ENCODE data around the gene DMP1. TPM values are rescaled to one million over a fixed set of nuclear protein-coding genes. Genes with fewer than 3 reads are reported as not detected.

DMP1 gene, protein sequence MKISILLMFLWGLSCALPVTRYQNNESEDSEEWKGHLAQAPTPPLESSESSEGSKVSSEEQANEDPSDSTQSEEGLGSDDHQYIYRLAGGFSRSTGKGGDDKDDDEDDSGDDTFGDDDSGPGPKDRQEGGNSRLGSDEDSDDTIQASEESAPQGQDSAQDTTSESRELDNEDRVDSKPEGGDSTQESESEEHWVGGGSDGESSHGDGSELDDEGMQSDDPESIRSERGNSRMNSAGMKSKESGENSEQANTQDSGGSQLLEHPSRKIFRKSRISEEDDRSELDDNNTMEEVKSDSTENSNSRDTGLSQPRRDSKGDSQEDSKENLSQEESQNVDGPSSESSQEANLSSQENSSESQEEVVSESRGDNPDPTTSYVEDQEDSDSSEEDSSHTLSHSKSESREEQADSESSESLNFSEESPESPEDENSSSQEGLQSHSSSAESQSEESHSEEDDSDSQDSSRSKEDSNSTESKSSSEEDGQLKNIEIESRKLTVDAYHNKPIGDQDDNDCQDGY
- total RNA-seq: not detected

GRCh38 chr4:87649980-87650379 lies at the start of gene DMP1:
Gene DMP1, plus strand, starts transcription at chr4:87650280. Its CDS starts 6,213 bp downstream, at chr4:87656493.
- no peak for DNase-seq (ENCODE audit: low spot score in 2 of 2)
- TF ChIP-seq POLR2A (IDR thresholded peaks at IDR 0.05): no peak
- TF ChIP-seq EP300 (IDR thresholded peaks at IDR 0.05): no peak
- no peak for TF ChIP-seq CTCF (IDR thresholded peaks at IDR 0.05)
- Histone ChIP-seq H3K27ac (no peak within 1 kb of the TSS), H3K27me3 (no peaks in the 10 kb centered on the region), H3K4me3 (no peak within 1 kb of the TSS), H3K36me3 (no peaks in the 10 kb centered on the region), H3K9me3 (no peaks in the 10 kb centered on the region), H3K4me1 (no peaks in the 10 kb centered on the region)
- WGBS, 2 donors: 71 to 91% methylated on average over 3 of the region's 3 CpGs

DNA sequence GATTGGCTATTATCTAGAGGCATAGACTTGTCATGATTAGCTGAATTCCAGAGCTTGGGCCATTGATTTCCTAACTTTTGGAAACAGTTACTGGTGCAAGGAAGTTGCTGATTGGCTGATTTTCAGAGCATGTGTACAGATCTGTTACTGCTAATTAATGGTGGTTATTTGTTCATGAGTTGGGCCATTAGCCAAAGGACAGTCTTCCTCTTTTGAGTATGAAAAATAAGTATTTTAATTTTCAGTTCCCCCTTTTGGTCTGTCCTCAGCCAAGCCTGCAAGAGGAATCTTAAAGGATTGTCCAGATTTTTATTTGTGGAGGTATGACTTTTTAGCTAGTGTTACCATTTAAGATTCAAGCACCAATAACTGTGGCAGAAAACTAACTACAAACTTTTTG lies 48.7 kb upstream of the DMP1 start:
- no peaks in the 10 kb centered on the region for H3K9me3 ChIP-seq
- H3K4me3 ChIP-seq: no peak overlapping the region
- no peak overlapping the region for H3K27ac ChIP-seq
- TF ChIP-seq POLR2A (IDR thresholded peaks at IDR 0.05) (no peak), EP300 (IDR thresholded peaks at IDR 0.05) (no peak), CTCF (IDR thresholded peaks at IDR 0.05) (no peak)
- DNase-seq (ENCODE audit: low spot score in 2 of 2): no peak
- no peaks in the 10 kb centered on the region for H3K27me3 ChIP-seq
- H3K4me1 ChIP-seq: no peaks in the 10 kb centered on the region
- H3K36me3 ChIP-seq: no peaks in the 10 kb centered on the region

GRCh38 chr4:87608229-87608628 lies 41.9 kb upstream of the DMP1 start, which contains the start of gene DSPP:
Gene DSPP, plus strand, starts transcription at chr4:87608529. Its CDS starts 2,380 bp downstream, at chr4:87610909.
- no peak for TF ChIP-seq POLR2A (IDR thresholded peaks at IDR 0.05)
- TF ChIP-seq CTCF (IDR thresholded peaks at IDR 0.05): no peak
- TF ChIP-seq EP300 (IDR thresholded peaks at IDR 0.05): no peak
- H3K27ac ChIP-seq: no peak within 1 kb of the TSS
- no peaks in the 10 kb centered on the region for H3K36me3 ChIP-seq
- no peaks in the 10 kb centered on the region for H3K4me1 ChIP-seq
- 86 to 91% methylated on average over 4 of the region's 4 CpGs for WGBS, 2 donors
- no peak within 1 kb of the TSS for H3K4me3 ChIP-seq
- no peaks in the 10 kb centered on the region for H3K27me3 ChIP-seq
- DNase-seq (ENCODE audit: low spot score in 2 of 2): no peak
- H3K9me3 ChIP-seq: no peaks in the 10 kb centered on the region

DNA sequence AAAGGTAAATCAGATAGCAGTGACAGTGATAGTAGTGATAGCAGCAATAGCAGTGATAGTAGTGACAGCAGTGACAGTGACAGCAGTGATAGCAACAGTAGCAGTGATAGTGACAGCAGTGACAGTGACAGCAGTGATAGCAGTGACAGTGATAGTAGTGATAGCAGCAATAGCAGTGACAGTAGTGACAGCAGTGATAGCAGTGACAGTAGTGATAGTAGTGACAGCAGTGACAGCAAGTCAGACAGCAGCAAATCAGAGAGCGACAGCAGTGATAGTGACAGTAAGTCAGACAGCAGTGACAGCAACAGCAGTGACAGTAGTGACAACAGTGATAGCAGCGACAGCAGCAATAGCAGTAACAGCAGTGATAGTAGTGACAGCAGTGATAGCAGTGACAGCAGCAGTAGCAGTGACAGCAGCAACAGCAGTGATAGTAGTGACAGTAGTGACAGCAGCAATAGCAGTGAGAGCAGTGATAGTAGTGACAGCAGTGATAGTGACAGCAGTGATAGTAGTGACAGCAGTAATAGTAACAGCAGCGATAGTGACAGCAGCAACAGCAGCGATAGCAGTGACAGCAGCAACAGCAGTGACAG lies 35.7 kb upstream of the DMP1 start:
- H3K27me3 ChIP-seq: no peaks in the 10 kb centered on the region
- TF ChIP-seq CTCF (IDR thresholded peaks at IDR 0.05) (no peak), POLR2A (IDR thresholded peaks at IDR 0.05) (no peak), EP300 (IDR thresholded peaks at IDR 0.05) (no peak)
- H3K4me1 ChIP-seq: peaks cover 0 to 4% (median 0%) of the 10 kb centered on the region in 4 donors
- H3K27ac ChIP-seq: no peak overlapping the region
- no peak overlapping the region for H3K4me3 ChIP-seq
- DNase-seq (ENCODE audit: low spot score in 2 of 2): no peak
- H3K36me3 ChIP-seq: no peaks in the 10 kb centered on the region
- no peaks in the 10 kb centered on the region for H3K9me3 ChIP-seq
- WGBS, 2 donors: 77 to 94% methylated on average over 4 of the region's 4 CpGs

DNA sequence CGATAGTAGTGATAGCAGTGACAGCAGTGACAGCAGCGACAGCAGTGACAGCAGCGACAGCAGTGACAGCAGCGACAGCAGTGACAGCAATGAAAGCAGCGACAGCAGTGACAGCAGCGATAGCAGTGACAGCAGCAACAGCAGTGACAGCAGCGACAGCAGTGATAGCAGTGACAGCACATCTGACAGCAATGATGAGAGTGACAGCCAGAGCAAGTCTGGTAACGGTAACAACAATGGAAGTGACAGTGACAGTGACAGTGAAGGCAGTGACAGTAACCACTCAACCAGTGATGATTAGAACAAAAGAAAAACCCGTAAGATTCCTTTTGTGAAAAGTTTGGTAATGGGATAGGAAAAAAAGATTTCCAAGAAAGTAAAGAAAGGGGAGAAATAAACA lies 33.8 kb upstream of the DMP1 start:
- Histone ChIP-seq H3K4me1 (peaks cover 0 to 14% (median 6%) of the 10 kb centered on the region in 4 donors), H3K36me3 (no peaks in the 10 kb centered on the region), H3K9me3 (no peaks in the 10 kb centered on the region), H3K27me3 (no peaks in the 10 kb centered on the region), H3K4me3 (no peak overlapping the region), H3K27ac (no peak overlapping the region)
- 70 to 73% methylated on average over 9 of the region's 9 CpGs for WGBS, 2 donors
- DNase-seq (ENCODE audit: low spot score in 2 of 2): no peak
- TF ChIP-seq POLR2A (IDR thresholded peaks at IDR 0.05) (no peak), CTCF (IDR thresholded peaks at IDR 0.05) (no peak), EP300 (IDR thresholded peaks at IDR 0.05) (no peak)
